Stimulated activated CD4-positive, alpha-beta T cell treated with anti-CD3 and anti-CD28 coated beads, Interleukin-15, amount 100 ng/mL, for 24 hours (primary cell): ENCODE measurements around the gene HEBP1.

Experiments used
- DNase-seq: peaks from one replicate; pipeline ENCODE4 v3.0.0-alpha.2; 2020

Gene HEBP1

DNA sequence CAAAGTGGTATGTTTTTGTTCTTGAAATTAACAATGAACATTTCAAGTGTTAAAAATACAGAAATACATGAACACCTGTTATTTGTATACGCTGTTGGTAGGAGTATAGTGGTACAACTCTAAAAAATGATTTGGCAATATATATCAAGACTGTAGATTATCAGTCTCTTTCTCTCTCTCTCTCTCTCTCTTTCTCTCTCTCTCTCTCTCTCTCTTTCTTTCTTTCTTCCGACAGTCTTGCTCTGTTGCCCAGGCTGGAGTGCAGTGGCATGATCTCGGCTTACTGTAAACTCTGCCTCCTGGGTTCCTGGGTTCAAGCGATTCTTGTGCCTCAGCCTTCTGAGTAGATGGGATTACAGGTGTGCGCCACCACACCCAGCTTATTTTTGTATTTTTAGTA, 12.6 kb downstream of the HEBP1 start:
- no peak for DNase-seq

DNA sequence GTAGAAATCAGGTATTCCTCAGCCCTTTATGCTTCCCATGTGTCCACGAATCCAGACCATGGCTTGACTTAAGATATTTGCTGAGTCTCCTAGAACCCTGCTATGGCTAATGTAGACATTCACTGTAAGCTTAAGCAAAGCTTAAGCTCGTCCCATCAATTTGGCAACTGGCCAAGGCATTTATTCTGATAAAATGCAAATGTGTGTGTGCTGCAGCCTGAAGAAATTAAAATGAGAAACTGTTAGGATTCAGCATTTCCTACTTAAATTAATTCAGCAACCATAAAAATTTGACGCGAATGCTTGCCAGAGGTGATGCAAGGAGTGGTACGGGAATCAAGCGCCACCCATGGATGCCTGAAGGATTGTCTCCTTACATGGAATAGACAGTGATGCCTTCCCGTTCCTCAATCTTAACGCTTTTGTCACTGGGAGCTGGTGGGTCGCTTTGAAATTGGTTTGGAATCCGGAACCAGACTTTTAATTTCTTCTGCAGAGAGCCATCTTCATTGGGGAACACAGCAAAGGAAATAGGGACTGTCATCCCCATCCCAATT, 13.2 kb downstream of the HEBP1 start:
- no peak for DNase-seq

DNA sequence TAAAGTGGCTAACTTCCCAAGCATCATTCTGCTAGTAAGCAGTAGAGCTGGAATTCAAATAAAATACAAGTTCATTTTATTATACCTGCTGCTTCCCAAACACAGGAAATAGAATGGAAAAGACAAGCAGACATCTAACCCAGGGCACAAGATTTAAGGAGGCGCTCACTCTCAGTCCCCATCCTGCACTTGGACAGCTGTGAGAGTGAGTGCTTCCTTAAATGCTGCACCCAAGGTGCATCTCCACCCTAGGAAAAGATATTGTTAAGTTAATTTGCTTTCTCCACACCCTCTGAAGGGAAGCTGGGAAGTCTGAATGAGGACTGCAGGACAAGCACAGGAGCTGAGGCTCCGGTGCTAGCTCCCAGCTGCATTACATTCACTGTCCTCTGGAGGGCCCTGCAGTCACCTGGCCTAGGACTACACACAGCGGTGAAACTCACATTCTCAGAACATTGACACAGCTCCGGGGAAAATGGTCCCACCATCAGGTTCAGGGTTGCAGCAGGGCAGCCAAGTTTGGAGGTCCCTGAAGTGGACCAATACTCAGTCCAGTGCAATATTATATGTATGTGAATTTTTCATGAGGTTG, 14.2 kb downstream of the HEBP1 start:
- DNase-seq = peak; percentile 26

DNA sequence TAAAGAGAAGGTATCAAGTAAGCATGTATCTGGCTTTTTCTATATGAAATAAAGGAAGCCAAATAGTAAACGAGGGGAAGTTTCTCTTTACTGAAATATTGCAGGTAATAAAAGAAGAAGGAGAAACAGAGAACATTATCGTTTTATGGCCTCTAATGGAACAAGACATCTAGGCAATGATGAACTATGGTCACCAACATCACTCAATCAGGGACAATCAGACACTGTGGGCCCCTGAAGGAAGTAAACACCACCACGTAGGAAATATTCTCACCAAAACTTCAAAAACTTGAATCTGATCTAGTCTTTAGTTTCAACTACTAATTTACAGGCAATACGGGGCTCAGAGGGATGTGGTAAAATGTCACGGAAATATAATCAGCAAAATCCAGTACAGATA, 15.9 kb downstream of the HEBP1 start:
- no peak for DNase-seq

DNA sequence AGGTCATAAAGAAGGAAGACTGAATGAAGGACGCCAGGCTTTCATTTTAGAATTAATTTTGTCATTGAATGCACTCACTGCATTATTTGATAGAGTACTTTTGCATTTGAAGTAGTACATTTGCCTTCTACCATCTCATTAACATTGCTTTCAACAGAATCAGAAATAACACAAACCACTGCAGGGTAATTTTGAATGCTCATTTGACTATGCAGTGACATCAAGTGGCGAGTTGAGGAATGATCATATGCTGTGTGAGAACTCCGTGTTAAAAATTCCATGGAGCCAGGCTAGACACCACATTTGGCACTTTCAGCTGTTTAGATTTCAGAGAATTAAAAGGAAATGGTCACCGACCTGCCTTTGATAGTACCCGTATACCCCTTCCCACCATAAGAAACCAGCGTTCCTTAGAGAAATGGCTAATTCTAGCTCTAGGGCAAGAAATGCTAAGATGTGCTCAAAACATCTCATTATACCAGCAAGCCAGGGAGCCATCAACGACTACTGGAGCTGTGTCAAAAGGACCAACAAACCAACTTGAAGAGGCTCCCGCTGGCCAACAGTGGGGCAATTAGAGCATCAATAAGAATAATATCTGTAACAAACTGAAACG, 16.5 kb downstream of the HEBP1 start:
- no peak for DNase-seq

DNA sequence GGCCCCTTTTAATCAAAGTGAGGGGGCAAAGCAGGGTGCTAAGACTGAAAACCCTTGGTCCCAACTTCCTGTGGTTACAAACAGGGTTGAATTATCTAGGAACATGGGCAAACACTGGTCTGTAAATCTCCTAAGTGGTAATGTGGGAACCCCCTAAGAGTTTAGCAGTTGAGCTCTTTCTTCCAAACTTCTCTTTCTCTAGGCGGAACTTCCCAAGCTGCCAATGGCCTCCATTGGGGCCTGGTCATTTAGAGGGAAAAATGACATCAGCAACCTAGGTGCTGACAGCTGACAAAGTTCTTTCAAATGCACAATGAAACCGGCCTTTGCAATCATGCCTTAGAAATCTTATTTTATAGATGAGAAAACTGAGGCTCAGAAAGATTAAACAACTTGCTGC, 17.7 kb downstream of the HEBP1 start:
- no peak for DNase-seq

DNA sequence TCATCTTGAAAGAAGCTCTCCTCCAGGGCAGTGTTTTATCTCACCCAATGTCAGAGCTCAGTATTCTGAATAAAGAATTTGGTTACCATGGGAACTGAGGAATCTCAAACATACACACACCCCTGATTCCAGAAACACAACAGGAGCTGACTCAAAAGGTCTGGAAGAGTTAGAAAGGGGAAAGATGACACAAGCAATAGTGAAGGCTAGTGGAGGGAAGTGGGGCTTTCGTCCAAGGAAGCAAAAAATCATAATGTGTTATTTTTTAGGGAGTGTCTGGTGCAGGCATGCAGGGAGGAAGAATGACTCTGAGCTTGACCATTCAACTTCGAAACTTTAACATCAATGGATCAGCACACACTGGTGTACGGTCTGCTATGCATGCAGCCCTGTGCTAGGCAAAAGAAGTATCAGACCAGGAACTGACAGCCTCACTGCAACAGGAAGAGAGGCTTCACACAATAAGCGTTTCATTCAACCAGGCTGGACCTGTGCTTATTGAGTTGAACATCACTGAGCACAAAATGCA, 20.3 kb downstream of the HEBP1 start:
- no peak for DNase-seq

DNA sequence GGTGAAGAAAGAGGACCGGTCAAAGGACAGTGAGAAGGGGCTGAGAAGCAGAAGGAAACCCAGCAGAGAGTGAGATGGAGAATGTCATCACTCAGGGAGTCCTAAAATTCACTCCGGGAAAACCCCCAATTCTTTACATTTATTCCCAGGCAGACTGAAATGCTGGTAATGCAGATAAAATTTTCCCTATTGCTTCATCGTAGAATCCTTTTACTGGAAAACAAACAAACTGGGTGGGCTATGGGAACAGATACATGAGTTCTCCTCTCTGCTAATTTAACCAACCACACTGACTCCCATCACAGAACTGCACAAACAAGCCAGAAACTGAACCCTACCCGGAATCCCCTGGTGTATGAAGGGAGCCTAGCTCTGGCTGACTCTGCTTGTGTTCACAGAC, 20.9 kb downstream of the HEBP1 start:
- DNase-seq = no peak

DNA sequence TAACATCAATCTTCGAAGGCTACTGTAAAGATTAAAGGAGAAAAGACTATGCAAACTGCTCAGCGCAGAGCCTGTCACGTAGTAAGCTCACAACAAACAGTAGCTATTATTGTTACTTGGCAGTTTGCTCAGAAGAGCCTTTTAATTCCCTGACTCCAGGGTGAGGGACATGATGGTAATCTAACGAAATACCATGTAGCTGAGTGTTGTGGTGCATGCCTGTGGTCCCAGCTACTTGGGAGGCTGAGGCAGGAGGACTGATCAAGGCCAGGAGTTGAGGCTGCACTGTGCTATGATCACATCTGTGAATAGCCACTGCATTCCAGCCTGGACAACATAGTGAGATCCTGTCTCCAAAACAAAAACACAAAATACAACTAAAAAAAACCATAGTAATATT, 22.8 kb downstream of the HEBP1 start:
- DNase-seq = no peak

DNA sequence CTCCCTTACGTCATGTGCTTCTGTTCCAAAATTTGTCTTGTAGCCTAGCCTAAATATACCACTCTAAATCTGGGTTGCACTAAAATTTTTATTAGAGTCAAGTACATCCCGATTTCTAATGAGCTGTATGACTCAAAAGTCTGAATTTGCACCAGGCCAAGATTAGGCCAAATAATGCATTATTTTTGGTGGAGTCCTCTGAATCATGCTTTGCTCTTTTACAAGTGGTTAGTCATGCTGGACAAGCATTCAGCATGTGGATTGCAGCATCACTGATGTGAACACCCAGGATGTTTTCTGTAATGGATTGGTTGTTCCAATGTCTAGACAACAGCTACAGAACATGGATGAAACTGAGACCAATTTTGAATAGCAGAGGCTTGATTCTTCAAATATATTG, 23.7 kb downstream of the HEBP1 start:
- DNase-seq = no peak

DNA sequence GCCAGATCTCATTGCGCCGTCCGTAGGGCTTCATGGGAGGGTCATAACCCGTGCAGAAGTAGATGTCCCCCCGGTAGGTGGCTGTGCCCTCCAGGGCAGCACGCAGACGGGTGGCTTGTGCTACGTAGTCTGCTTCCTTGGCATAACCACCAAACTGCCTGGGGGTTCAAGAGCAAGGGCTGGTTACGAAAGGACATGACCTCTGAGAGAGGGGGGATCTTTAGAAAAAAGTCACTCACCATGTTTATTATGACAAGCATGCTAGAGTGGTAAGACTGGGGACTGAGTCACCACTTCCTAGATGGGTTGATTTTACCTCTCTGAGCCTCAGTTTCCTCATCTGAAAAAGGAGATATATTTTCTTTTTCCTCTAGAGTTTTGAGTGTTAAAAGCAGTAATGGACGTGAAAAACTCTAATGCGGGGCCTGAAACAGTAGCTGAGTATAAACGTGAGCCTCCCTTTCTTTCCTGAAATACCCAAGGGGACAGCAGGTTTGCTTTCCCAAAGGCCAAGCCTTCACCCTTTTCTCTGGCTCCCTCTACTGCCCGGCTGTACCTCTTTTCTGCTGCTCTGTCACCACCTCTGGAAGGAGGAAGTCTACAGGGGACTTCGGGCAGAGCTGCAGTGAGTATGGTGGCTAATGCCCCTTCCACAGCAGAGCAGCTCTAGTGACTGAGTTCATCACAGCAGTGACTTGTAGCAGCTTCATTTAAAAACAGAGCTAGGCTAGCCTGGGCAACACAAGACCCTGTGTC, 24.6 kb downstream of the HEBP1 start:
- no peak for DNase-seq

DNA sequence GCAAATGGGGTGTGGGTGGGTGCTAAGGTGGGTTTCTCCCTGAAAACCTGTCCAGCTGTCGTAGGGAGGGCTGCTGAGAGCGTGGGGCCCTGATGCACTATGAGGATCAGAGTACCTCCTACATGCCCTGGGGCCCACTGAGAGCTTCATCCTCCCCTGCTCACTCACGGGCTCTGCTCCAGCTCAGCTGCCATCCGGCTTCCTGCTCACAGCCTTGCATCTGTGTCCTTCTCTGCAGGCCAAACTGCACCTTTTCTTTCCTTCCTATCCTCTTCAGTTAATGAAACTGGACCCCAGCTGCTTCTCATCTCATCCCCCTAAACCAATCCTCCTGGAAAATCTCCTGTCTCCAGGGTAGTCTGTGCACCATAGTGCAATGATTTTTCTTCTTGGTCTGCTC, 25.9 kb downstream of the HEBP1 start:
- DNase-seq = no peak

DNA sequence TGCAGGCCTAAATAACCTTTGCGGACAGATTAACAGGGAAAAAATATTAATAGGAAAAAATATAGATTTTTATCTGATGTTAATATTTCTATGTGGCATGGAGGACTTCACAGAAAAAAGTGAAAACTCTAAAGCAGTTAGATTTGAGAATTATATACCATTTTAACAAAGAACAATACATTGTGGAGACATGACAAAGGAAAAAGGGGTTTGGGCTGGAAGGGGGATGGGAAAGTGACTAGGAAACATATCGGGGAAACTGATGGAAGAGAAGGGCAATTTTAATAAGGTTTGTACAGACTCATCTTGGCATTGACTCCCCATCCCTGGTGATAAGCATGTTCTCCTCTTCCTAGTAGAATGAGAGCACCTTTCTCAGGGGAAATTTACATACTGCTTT, 27.0 kb downstream of the HEBP1 start:
- no peak for DNase-seq

DNA sequence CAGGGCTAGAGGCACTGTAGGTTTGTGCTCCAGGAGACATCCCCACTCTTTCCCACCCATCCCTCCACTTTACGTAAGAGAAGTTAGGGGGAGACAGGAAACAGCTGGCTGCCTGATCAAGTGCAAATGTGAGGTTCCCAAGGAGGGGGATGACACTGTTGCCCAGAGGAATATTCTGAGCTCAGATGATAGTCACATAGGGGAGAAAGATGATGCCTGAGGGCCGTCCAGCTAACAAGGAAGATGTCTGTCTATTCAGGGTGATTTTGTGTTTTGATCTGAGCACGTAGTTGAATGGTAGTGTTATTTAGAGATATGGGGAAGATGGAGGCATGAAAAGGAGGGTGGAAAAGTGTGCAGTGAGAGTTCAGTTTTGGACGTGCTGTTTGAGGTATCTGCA, 34.2 kb downstream of the HEBP1 start:
- no peak for DNase-seq

DNA sequence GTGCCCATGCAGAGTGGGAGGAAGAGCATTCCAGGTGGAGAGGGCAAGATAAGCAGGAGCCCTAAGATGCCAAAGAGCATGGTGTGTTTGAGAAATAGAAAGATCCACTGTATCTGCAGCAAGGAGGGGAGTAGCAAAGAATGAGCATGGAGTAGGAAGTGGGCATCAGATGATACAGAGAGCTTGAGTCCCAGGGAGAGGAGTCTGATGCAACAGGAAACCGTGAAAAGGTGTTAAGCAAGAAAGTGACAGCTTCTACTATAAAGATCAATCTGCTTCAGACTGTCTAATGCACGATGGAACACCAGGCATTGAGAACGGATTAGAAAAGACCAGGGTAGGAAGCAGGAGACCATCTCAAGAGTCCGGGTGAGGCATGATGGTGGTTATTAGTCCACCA, 35.8 kb downstream of the HEBP1 start:
- no peak for DNase-seq

DNA sequence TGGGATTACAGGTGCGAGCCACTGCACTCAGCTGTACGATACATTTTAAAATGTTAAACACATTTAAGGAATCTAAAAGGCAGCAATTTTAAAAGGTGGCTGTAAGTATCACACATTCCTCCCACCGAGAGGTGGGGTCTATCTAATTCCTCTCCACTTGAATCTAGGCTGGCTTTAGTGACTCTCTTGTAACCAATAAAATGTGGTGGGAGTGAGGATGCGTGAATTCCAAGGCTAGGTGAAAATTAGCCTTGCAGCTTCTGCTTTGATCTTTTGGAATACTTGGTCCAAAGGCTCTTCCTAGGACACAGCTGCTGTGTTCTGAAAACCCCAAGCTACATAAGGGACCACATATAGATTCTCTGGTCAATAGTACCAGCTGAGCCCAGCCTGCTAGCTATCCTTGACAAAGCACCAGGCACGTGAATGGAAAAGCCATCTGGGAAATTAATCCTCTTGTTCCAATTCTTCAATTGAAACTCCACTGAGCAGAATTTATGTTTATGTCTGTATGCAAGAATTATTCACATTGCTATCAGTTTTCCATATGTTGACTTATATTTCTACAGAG, 39.3 kb downstream of the HEBP1 start:
- no peak for DNase-seq

DNA sequence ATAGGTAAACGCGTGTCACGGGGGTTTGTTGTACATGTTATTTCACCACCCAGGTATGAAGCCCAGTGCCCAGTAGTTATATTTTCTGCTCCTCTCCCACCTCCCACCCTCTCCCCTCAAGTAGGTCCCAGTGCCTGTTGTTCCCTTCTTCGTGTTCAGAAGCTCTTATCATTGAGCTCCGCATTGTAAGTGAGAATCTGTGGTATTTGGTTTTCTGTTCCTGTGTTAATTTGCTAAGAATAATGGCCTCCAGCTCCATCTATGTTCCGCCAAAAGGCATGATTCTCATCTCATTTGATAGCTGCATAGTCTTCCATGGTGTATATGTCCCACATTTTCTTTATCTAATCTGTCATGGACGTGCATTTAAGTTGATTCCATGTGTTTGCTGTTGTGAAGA, 41.2 kb downstream of the HEBP1 start:
- DNase-seq = no peak

DNA sequence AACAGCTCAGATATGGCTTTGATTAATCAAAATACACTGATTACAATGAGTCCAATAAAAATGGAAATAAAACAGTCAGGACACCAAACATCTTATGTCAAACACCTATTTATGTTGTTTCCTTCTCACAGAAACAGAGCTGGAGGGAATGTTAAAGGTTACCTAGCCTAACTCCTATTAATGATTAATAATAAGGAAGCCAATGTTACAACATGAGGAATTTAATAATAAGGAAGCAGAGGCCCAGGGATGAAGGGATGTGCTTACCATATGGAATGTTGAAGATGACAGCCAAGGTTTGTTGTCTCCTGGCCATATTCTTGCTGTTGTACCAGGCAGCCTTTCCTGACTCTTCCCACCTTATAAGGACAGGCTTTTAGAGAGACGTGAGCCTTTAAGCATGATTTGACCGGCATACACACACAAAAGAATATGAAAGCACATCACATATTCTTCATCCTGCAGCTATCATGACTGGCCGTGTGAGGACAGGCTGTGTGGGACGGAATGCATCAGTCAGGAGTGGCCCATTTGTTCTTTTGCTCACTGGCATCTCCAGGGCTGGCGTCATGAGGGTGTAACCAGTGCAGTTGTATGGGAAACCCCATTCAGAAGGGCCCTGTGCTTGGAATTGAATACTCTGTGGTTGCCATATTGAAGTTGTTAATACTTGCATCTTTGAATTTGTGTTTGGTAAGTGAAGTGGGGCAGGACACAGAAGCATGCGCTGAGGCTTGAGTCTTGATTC, 45.0 kb downstream of the HEBP1 start:
- DNase-seq = no peak

DNA sequence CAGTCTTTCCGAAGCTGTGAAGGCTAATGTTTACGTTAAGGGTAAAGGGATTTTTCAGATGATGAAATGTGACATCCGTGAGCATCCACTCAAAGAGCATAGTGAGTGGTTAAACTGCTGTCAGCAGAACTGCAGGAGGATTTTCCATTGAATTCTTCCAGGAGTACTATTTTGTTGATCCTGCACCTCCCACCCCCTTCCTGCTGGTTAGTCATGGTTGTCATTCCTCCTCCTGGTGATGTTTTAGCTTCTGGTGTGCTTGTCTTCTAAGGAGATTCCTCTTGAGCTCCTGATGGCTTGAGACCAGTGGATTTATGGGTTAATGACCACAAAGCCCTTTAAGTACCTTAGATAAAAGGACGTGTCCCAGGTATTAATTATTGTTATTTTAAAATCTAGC, 45.7 kb downstream of the HEBP1 start:
- no peak for DNase-seq

DNA sequence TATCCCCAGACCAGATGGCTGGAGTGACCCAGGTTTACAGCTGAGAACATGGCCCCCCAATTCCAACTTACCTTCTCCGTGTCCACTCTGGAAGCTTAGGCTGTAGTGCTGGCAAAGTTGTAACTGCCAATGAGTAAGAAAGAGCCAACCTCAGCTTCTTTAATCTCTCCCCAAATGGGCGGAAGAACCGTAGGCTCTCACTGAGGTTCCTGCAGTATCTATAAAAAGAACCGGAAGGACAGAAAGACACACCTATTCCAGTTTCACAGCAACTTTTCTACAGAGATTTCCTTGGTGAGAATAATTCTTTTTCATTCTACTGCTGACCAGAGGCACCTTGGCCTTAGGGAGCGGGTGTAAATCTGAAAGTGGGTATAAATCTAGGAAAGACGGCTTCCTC, 48.0 kb downstream of the HEBP1 start, which contains the start of gene GPRC5D:
Gene GPRC5D (minus strand): TSS at position 135 of the 400 bp plus-strand sequence. CDS start 1,786 bp downstream, outside the sequence.
- DNase-seq = no peak

DNA sequence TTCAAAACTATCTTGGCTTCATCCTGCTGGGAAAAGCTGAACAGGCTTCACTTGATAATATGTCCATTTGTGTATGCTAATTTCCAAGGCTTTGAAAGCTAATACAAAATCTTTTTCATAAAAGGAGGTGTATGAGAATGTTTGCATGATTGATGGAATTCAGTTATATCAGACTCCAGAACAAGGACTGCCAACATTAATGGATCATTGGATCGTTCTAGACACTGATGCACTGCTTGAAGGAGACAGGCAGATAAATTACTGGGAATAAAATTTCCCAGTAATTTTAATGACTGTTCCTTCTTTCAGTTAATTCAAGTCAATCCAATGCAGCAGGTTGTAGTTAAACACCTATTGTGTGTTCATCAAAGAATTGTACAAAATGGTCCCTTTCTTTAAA, 48.6 kb downstream of the HEBP1 start:
- DNase-seq = no peak

DNA sequence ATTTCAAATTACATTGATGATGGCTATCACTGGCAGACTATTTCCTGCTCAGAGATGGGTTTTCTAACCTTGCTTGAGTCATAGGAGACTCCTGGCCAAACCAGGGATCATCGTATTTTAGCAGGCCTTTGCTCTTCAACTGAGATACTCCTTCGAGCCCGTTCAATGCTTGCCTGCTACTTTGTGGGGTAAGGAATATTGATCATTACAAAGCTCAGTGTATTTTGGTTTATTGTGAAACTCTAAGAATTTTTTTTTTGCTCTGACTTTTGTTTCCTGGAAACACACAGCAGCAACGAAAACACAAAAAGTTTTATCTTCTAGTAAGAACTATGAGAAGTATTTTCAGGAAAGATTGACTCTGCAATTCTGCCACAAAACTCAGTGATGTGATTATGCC, 52.2 kb downstream of the HEBP1 start:
- DNase-seq = no peak
